ENCODE measurements around the gene TRERF1.

GRCh38 chr6:42227173-42227850 lies 224.4 kb downstream of the TRERF1 start:
- TF ChIP-seq CTCF (IDR thresholded peaks at IDR 0.05) (no peak), POLR2A (IDR thresholded peaks at IDR 0.05) (no peak)
